NCI-H82 treated with DMSO at 0.1 percent for 48 hours (cell line): ENCODE results near the gene ECM1.

Source experiments
- DNase-seq: peaks from one replicate; lab custom pipeline; 2025; ENCODE audit not compliant: unreplicated experiment; lab: John Stamatoyannopoulos, UW

The ECM1 gene

GRCh38 chr1:150557065-150557600 is 49.2 kb downstream of the ECM1 start:
- DNase-seq, result no peak

GRCh38 chr1:150557813-150558212 is 49.9 kb downstream of the ECM1 start:
- no peak for DNase-seq

GRCh38 chr1:150558303-150558704 is 50.4 kb downstream of the ECM1 start:
- no peak for DNase-seq

- DNase-seq, result no peak
These were observed 51.1 kb downstream of the ECM1 start for GRCh38 chr1:150558761-150559655.

GRCh38 chr1:150559656-150560010 is 51.7 kb downstream of the ECM1 start:
- DNase-seq, result no peak

- peak; percentile 65 for DNase-seq
These were observed 52.1 kb downstream of the ECM1 start for GRCh38 chr1:150560011-150560438.

GRCh38 chr1:150560576-150561253 is 52.8 kb downstream of the ECM1 start:
- peak; percentile 90 for DNase-seq

- peak; percentile 90 for DNase-seq
These were observed 53.5 kb downstream of the ECM1 start for GRCh38 chr1:150561254-150561973.

GRCh38 chr1:150561974-150562445 is 54.1 kb downstream of the ECM1 start:
- peak; percentile 43 for DNase-seq

- DNase-seq, result no peak
These were observed 54.8 kb downstream of the ECM1 start for GRCh38 chr1:150562446-150563339.
